K562 (cell line): ENCODE results near the gene ARID3C. TPM values are rescaled to one million over a fixed set of nuclear protein-coding genes. Genes with fewer than 3 reads are reported as not detected.

Experiments used
- CBFA2T3 ChIP-seq: fragments of 450-650 bp; IDR thresholded peaks from 2 replicates; pipeline ENCODE4 v1.6.1; 2017
- CBX2 ChIP-seq: fragments of 200-600 bp; sonication (generic); IDR thresholded peaks from one replicate; pipeline ENCODE4 v1.6.1; 2012; ENCODE audit warnings: mild to moderate bottlenecking, low read length, inconsistent platforms; ENCODE audit not compliant: insufficient read depth, poor library complexity, severe bottlenecking
- E2F6 ChIP-seq, 2 experiments: IDR thresholded peaks; 2 replicates each; pipeline ENCODE4 v1.6.1; 2011; ENCODE audit warnings: borderline replicate concordance in 1 of 2, control low read depth in 1 of 2, low read depth in 1 of 2, low read length in 1 of 2, mild to moderate bottlenecking in 1 of 2, mixed read lengths in 1 of 2, moderate library complexity in 1 of 2; ENCODE audit not compliant: insufficient read depth in 1 of 2, insufficient read length in 1 of 2, poor library complexity in 1 of 2, severe bottlenecking in 1 of 2; ENCODE audit errors: extremely low read depth in 1 of 2
- HBP1 ChIP-seq: fragments of 450-650 bp; formaldehyde crosslinking; IDR thresholded peaks from 2 replicates; pipeline ENCODE4 v1.4.0; 2022; ENCODE audit warnings: missing genetic modification characterization
- HDAC2 ChIP-seq: fragments of 450-650 bp; IDR thresholded peaks from 2 replicates; pipeline ENCODE4 v1.6.1; 2016; ENCODE audit warnings: mild to moderate bottlenecking
- MYNN ChIP-seq, 2 experiments: sonication (generic); formaldehyde crosslinking in 1 of 2; IDR thresholded peaks; 2 replicates each; pipeline versions ENCODE4 v1.5.0 to v1.6.1; 2016 to 2020; ENCODE audit warnings: antibody characterized with exemption in 1 of 2, missing genetic modification reagents in 1 of 2
- NR2C1 ChIP-seq, 2 experiments: fragments of 450-650 bp; IDR thresholded peaks; 2 replicates each; pipeline ENCODE4 v1.6.1; 2017; ENCODE audit warnings: mild to moderate bottlenecking in 2 of 2, antibody characterized with exemption in 1 of 2, inconsistent platforms in 1 of 2, missing compliant biosample characterization in 1 of 2, missing genetic modification characterization in 1 of 2
- SLC30A9 ChIP-seq: fragments of 250-450 bp; sonication (Bioruptor Pico); IDR thresholded peaks from 2 replicates; pipeline ENCODE4 v1.8.0; 2022; ENCODE audit warnings: mild to moderate bottlenecking, moderate library complexity
- SMARCA4 ChIP-seq: fragments of 450-650 bp; IDR thresholded peaks from 2 replicates; pipeline ENCODE4 v1.6.1; 2016
- polyA plus RNA-seq, 8 experiments: library from polyadenylated mRNA; depleted of rRNA in 4 of 8; stranded (reverse) in 5 of 8; unstranded in 3 of 8; fragments of >200 nt; fragmentation: Nextera tagmentation in 2 of 8; fragmentation: Illumina TruSeq in 1 of 8; extraction: Ambion mirVana in 2 of 8; extraction: Trizol in 1 of 8; gene quantifications; 2 replicates each; pipeline versions ENCODE4 v1.2.1 to v1.2.3, GENCODE V29; 2011 to 2014; ENCODE audit warnings: inconsistent platforms in 1 of 8, missing spikeins in 1 of 8
- total RNA-seq, 7 experiments: library from RNA; depleted of rRNA in 6 of 7; stranded (reverse); fragments of >200 nt in 6 of 7; fragmentation: Illumina TruSeq in 2 of 7; extraction: Trizol in 2 of 7; gene quantifications; 2 replicates each; pipeline versions ENCODE4 v1.2.1 to v1.2.3, GENCODE V29; 2011 to 2021; ENCODE audit warnings: low replicate concordance in 1 of 7
- TF ChIP-seq, protein P1 (sequence below): fragments of 450-650 bp; IDR thresholded peaks from 2 replicates; pipeline ENCODE4 v1.6.1; 2016; ENCODE audit warnings: low read depth
- TF ChIP-seq, protein P2 (sequence below): fragments of 450-650 bp; IDR thresholded peaks from 2 replicates; pipeline ENCODE4 v1.6.1; 2018; ENCODE audit warnings: mild to moderate bottlenecking, low read depth; ENCODE audit not compliant: partially characterized antibody
- TF ChIP-seq, protein P3 (sequence below): sonication (generic); formaldehyde crosslinking; IDR thresholded peaks from 2 replicates; pipeline ENCODE4 v1.8.0; 2022; ENCODE audit warnings: missing genetic modification reagents, mild to moderate bottlenecking, borderline replicate concordance

Gene ARID3C
- total and polyA plus RNA-seq, 9 of the 15 experiments (the other 6 are each of a cell fraction or from before 2014, with no cell fraction given) = not detected

DNA sequence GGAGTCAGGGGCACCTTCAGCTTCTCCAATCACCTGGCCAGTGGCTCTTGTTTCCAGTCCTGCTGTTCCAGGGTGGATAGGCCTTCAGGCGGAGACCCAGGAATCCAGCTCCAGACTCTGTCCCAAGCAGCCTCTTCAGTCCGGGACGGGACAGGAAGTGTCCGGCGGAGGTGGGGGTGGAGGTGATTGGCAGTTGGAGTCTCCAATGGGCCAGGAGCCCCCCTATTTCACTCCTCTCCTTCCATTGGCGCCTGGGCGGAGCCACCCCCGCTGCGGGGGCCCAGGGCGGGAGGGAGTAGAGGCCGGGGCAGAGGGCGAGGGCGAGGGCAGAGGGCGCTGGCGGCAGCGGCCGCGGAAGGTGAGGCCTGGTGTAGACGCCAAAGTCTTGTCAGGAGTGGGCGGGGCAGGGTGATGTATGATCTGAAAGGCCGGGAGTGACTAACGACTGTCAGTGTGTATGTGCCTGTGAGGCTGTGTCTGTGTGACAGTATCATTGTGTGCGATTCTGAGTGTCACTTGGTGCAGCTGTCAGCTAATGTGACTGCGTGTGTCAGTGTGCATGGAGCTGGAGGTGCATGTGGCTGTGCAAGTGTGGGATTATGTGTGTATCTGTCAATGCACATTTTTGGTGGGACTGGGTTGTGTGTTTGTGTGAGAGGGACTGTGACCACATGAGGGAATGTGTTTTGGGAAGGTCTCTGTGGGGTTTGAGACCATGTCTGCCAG is 23.2 kb upstream of the ARID3C start, which contains the start of gene IL11RA (continued):
- TF ChIP-seq, protein P1, sequence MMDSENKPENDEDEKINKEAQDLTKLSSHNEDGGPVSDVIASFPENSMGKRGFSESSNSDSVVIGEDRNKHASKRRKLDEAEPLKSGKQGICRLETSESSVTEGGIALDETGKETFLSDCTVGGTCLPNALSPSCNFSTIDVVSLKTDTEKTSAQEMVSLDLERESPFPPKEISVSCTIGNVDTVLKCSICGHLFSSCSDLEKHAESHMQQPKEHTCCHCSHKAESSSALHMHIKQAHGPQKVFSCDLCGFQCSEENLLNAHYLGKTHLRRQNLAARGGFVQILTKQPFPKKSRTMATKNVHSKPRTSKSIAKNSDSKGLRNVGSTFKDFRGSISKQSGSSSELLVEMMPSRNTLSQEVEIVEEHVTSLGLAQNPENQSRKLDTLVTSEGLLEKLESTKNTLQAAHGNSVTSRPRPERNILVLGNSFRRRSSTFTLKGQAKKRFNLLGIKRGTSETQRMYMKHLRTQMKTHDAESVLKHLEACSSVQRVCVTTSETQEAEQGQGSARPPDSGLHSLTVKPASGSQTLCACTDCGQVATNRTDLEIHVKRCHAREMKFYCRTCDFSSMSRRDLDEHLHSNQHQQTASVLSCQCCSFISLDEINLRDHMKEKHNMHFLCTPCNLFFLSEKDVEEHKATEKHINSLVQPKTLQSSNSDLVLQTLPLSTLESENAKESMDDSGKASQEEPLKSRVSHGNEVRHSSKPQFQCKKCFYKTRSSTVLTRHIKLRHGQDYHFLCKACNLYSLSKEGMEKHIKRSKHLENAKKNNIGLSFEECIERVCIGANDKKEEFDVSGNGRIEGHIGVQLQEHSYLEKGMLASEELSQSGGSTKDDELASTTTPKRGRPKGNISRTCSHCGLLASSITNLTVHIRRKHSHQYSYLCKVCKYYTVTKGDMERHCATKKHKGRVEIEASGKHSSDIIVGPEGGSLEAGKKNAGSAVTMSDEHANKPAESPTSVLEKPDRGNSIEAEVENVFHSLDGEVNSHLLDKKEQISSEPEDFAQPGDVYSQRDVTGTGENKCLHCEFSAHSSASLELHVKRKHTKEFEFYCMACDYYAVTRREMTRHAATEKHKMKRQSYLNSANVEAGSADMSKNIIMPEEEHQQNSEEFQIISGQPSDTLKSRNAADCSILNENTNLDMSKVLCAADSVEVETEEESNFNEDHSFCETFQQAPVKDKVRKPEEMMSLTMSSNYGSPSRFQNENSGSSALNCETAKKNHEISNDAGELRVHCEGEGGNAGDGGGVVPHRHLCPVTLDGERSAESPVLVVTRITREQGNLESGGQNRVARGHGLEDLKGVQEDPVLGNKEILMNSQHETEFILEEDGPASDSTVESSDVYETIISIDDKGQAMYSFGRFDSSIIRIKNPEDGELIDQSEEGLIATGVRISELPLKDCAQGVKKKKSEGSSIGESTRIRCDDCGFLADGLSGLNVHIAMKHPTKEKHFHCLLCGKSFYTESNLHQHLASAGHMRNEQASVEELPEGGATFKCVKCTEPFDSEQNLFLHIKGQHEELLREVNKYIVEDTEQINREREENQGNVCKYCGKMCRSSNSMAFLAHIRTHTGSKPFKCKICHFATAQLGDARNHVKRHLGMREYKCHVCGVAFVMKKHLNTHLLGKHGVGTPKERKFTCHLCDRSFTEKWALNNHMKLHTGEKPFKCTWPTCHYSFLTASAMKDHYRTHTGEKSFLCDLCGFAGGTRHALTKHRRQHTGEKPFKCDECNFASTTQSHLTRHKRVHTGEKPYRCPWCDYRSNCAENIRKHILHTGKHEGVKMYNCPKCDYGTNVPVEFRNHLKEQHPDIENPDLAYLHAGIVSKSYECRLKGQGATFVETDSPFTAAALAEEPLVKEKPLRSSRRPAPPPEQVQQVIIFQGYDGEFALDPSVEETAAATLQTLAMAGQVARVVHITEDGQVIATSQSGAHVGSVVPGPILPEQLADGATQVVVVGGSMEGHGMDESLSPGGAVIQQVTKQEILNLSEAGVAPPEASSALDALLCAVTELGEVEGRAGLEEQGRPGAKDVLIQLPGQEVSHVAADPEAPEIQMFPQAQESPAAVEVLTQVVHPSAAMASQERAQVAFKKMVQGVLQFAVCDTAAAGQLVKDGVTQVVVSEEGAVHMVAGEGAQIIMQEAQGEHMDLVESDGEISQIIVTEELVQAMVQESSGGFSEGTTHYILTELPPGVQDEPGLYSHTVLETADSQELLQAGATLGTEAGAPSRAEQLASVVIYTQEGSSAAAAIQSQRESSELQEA = no peak
- TF ChIP-seq, protein P2, sequence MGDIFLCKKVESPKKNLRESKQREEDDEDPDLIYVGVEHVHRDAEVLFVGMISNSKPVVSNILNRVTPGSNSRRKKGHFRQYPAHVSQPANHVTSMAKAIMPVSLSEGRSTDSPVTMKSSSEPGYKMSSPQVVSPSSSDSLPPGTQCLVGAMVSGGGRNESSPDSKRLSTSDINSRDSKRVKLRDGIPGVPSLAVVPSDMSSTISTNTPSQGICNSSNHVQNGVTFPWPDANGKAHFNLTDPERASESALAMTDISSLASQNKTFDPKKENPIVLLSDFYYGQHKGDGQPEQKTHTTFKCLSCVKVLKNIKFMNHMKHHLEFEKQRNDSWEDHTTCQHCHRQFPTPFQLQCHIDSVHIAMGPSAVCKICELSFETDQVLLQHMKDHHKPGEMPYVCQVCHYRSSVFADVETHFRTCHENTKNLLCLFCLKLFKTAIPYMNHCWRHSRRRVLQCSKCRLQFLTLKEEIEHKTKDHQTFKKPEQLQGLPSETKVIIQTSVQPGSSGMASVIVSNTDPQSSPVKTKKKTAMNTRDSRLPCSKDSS = no peak
- TF ChIP-seq SMARCA4 (peak; percentile 60; the same call in 1 of the 2 replicates), HBP1 (no peak), E2F6 (IDR thresholded peaks at IDR 0.05; ENCODE audit: borderline replicate concordance in 1 of 2, extremely low read depth in 1 of 2, insufficient read depth in 1 of 2, insufficient read length in 1 of 2, low read depth in 1 of 2, low read length in 1 of 2, poor library complexity in 1 of 2, severe bottlenecking in 1 of 2) (peak; percentile 20 to 48), MYNN (IDR thresholded peaks at IDR 0.05) (peak; percentile 91), MYNN (CRISPR knock-in tag; IDR thresholded peaks at IDR 0.05) (no peak), CBFA2T3 (0 out of 2 replicates have a peak, but pooled peaks have one; percentile 5), CBX2 (no peak), HDAC2 (0 out of 2 replicates have a peak, but pooled peaks have one; percentile 16), NR2C1 (IDR thresholded peaks at IDR 0.05) (peak; percentile 71), NR2C1 (tag; IDR thresholded peaks at IDR 0.05) (peak; percentile 48; the same call in 1 of the 2 replicates), SLC30A9 (CRISPR knock-in tag) (no peak)
- TF ChIP-seq, protein P3, sequence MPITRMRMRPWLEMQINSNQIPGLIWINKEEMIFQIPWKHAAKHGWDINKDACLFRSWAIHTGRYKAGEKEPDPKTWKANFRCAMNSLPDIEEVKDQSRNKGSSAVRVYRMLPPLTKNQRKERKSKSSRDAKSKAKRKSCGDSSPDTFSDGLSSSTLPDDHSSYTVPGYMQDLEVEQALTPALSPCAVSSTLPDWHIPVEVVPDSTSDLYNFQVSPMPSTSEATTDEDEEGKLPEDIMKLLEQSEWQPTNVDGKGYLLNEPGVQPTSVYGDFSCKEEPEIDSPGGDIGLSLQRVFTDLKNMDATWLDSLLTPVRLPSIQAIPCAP (CRISPR knock-in tag) = no peak
